RCC 7860 (cell line): Measurements from ENCODE around the gene SSX2IP.

Source experiments
- DNase-seq: peaks from one replicate; pipeline ENCODE4 v3.0.0-alpha.2; 2015; ENCODE audit warnings: low spot score
- FAIRE-seq: peaks from 2 replicates; lab custom pipeline; 2012; peaks lifted over from hg19 to GRCh38; lab: Jason Lieb, UNC

SSX2IP gene

DNA sequence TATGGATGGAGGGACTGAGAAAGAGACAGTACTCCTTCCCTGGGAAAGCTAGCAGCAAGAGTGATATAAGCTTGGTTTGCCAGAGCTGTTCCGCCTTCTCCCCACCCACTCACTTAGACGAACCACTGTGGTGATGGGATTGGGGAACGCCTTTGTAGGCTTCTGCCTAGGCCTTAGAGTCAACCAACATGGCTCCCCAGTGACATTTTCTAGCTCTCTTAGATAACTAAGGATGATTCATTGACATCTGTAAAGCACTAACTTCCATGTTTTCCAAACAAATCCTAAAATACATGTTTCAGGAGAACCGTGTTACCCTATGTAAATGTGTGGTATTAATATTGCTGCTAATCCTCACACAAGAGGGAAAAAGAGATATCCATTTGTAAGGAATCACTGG, 21.6 kb upstream of the SSX2IP start:
- DNase-seq: no peak
- FAIRE-seq: no peak

DNA sequence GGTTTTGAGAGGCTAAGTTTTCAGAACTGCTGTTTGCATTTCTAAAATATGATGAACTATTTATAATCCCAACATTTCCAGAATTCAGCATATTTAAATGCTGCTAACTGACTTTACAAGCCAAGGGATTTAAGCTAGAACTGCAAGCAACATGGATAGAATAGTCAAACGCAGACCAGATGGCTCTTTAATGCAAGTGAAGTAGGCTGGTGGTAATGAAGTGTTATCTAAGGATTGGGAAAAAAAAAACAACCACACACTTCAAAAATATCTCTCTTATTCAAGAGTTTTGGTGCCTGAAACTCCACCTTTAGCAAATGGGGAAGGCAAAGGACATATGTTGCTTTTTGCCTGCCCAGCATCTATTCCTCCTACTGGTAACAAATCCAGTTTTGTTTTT, 20.9 kb upstream of the SSX2IP start:
- FAIRE-seq: no peak
- no peak for DNase-seq

DNA sequence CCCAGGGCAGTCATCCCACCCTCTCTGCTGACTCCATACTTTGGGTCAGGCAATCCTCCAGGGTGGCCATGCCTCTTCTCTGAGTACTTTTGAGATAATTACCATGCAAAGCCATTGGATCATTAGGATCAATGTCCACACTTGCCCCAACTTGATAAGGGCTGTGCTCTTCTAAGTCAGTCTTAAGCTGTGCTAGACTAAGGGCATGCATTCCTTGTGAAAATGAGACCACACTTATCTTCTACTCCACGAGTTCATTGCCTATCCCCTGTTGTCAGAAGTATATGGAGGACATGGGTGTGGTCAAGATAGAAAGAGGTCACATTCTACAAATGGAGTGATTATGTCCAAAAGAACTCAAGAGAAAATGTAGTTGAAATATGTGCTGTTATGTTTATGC, 18.9 kb upstream of the SSX2IP start:
- no peak for FAIRE-seq
- DNase-seq: no peak

GRCh38 chr1:84708031-84708430, 17.8 kb upstream of the SSX2IP start:
- FAIRE-seq (no peak), DNase-seq (no peak)

- FAIRE-seq (no peak), DNase-seq (no peak)
Observed at GRCh38 chr1:84705513-84705912, 15.3 kb upstream of the SSX2IP start.

DNA sequence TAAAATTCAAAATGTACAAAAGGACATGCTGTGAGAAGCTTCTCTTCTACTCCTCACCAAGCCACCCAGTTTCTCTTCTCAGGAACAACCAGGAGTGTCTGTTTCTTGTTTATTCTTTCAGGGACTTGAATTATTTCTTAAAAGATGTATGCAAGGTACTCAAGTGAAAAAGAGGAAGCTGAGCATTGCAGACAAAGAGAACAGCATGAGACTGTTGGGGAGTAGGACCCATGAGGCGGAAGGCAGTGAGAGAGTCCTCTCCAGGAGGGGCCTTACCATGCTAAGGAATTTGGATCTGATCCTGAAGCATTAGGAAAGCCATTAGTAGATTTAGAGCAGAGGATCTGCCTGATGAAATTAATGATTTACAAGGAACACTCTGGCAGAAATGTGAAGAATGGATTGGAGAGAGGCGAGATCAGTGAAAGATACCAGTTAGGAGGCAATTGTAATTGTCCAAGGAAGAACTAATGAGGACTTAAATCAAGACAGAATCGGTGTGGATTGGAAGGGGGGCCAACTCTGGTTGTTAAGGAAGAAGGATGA, 14.7 kb upstream of the SSX2IP start:
- no peak for DNase-seq
- no peak for FAIRE-seq

DNA sequence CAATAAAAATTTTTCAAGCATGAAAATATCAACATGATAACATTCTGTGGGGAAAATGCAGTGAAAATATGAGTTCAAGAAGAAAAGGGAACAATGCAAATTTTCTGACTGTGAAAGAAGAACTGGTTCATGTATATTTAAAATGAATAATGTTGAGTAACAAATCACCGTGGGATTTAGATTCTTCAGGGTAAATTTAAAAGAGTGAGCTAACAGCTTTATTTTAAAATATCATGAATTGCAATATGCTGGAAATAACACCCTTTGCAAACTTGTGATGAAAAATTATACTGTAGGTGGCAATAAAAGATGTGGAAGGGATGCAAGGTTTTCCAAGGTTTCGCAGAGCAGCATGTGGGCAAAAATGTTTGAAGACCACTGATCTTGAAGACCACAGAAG, 13.2 kb upstream of the SSX2IP start:
- FAIRE-seq: no peak
- DNase-seq: no peak

GRCh38 chr1:84702143-84702542, 11.9 kb upstream of the SSX2IP start:
- FAIRE-seq (no peak), DNase-seq (no peak)

DNA sequence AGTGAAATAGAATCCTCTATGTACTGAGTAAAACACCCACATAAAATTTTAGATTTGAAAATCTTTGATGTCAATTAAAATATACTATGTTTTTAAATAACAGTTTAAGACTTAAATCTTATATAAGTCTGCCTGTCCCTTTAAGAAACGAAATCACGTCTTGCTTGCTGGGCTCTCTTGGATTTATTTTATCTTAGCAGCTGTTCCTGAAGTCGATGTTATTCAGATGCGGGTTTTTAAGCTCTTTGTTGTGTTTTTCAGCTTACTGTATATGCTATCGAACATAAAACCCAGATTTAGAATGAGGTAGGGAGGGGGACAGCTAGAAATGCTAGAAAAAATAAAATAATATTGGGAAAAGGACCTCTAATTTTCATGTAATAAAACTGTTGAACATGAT, 11.1 kb upstream of the SSX2IP start:
- no peak for FAIRE-seq
- DNase-seq: no peak

DNA sequence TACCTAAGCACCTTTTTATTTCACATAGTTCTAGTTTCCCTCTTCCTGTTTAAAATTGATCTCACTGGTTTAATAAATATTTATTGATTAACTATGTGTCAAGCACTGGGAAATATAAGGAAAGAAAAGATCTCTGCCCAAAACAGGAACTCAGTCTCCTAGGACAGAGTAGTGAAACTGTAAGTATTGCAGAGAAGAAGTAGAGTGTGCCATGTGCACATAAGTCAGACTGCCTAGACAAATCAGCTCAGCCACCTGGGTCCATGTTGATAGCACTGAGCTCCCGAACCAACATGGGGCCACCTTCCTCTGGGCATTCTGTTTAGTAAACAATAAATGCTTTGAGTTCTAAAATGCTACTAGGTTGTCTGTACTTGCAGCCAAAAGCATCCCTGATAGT, 9.8 kb upstream of the SSX2IP start:
- FAIRE-seq: no peak
- DNase-seq: no peak

GRCh38 chr1:84698151-84699110, 8.2 kb upstream of the SSX2IP start:
- peak; percentile 86 for DNase-seq
- peak; percentile 90 for FAIRE-seq

DNA sequence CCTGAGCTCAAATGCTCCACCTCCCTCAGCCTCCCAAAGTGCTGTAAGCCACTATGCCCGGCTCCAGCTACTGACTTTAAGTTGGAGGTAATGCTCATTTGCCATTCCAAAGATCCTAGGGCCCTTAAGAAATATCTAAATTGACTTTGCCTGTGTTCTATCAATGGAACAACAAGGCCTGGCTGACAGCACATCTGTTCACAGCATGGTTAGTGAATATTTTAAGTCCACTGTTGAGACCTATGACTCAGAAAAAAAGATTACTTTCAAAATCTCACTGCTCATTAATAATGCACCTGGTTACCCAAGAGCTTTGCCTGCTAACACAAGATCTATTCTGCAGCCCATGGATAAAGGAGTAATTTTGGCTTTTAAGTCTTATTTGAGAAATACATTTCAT, 3.5 kb upstream of the SSX2IP start:
- no peak for DNase-seq
- FAIRE-seq: no peak

GRCh38 chr1:84693005-84693404, 2.7 kb upstream of the SSX2IP start:
- no peak for FAIRE-seq
- DNase-seq: no peak

GRCh38 chr1:84692391-84692790, 2.1 kb upstream of the SSX2IP start:
- no peak for DNase-seq
- FAIRE-seq: no peak

GRCh38 chr1:84691122-84691783, 992 bp upstream of the SSX2IP start:
- no peak for DNase-seq
- FAIRE-seq: no peak

DNA sequence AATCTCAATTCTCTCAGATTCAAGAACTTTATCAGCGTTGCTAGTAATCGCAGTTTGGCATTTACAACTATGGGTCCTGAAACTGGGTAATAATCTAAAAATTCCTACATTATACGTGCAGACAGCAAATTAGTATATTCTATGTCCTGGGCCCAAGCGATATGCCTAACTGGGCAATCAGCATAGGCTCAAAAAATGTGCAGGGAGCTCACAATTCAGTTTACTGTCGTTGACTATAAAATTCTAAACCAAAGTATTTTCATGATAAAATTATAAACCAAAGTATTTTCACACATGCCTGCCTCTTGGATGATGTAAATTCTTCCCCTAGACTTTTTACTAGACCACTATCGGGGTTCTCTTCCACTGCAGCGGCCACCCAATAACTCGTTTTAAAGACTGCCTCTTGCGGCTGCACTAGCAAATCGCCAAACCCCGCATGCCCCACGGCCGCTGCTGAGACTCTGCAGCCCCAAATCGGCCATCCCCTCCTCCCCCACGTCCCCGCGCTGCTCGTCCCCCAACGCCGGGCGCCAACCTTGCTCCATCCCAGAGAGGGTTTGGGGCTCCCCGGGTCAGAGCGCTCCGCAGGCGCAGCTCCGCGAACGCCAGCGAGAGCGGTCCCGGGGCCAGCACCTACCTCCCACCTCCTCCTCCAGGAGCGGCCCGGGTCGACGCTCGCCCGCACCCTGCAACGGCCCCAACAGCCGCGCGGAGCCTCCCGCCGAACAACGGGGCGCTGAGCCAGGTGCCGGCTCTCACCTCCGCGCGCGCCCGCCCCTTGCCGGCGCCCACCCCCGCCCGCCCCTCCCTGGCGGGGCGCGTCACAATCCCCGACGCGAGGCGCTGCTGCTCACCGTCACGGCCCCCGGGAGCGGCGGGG, 506 bp downstream of the SSX2IP start:
- FAIRE-seq: no peak
- DNase-seq: no peak

DNA sequence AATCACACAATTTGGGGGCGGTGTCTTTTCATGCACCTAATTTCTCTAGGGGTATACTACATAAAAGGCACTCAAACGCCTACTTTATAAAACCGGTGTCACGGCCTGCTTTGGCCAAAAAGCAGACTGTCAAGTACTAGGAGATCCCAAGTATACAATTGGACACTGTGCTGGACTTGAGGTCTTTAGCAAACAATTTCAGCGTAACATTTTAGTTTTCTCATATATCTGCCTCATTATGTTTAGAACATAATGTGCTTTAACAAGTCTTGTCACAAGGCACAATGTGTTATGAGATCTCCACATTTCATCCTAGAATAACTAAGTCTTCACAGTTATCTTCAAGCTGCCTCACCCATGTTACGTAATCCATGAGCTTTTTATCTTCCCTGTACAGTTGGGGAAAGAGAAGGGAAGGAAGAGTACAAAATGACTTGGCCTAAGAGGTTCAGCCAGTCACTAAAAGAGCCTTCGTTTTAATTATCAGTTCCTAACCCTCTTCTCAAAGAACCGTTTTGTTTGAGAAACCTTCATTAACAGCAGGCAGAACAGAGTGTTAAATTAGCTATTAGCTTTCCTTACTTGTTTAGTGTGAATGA, 1.7 kb downstream of the SSX2IP start:
- FAIRE-seq (no peak), DNase-seq (no peak)

DNA sequence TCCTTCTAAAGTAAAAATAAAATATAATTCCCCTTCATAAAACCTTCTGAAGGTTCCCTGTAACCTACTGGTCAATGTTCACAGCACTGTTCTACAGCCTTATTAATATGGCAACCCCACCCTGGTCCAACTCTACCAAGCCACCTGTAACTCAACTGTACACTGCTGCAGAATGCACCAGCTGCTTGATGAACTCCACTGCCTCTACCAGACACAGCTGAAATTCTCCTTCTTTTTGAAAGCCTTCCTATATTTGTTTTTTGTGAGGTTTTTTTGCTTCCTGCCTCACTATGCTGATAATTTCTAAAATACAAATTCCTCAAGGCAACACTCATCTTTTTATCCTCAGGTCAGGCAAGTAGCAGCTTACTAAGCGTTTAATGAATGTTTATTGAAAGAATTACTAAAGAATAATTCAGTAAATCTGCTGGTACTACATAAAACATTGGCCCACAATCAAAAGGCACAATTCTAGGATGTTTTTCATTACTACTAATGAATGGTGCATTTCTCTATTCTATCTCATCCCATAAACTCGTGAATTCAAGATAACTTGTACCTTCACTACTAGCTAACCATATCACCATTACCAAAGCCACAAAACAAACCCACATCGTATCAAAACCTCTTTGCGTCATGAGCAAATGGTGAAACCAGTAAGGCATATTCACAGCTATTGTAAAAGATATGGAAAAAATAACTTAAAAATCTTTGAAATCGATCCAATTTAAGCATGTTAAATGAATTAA, 2.4 kb downstream of the SSX2IP start:
- no peak for DNase-seq
- FAIRE-seq: no peak

GRCh38 chr1:84686223-84686622, 4.0 kb downstream of the SSX2IP start:
- no peak for DNase-seq
- no peak for FAIRE-seq

- FAIRE-seq: no peak
Observed at GRCh38 chr1:84683508-84683907, 6.8 kb downstream of the SSX2IP start.

More at GRCh38 chr1:84683508-84683907, 6.8 kb downstream of the SSX2IP start:
- no peak for DNase-seq
